Measurements from ENCODE around the gene YEATS4. TPM values are rescaled to one million over a fixed set of nuclear protein-coding genes. Genes with fewer than 3 reads are reported as not detected.

Gene YEATS4
- total RNA-seq, 1 experiment from 2014 or later = 42.6 TPM

DNA sequence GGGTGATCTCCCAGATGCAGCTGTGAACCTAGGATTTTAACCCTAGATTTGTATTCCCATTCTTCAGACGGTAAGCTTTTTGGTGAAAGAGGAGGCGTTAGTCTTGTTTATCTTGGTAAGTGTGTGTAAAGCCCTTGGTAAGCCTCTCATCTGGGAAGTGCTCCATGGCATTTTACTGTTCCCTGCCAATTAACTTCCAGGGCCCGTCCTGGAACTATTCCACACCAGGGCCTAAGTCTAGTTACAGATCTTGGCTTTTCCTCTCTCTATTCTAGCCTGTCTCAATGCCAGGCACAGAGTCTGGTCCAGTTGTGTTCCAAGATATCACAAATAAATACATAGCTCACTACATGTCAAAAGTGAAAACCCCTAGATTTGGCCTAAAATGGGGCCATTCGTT, 42.4 kb downstream of the YEATS4 start:
- POLR2A ChIA-PET = no interaction called here

DNA sequence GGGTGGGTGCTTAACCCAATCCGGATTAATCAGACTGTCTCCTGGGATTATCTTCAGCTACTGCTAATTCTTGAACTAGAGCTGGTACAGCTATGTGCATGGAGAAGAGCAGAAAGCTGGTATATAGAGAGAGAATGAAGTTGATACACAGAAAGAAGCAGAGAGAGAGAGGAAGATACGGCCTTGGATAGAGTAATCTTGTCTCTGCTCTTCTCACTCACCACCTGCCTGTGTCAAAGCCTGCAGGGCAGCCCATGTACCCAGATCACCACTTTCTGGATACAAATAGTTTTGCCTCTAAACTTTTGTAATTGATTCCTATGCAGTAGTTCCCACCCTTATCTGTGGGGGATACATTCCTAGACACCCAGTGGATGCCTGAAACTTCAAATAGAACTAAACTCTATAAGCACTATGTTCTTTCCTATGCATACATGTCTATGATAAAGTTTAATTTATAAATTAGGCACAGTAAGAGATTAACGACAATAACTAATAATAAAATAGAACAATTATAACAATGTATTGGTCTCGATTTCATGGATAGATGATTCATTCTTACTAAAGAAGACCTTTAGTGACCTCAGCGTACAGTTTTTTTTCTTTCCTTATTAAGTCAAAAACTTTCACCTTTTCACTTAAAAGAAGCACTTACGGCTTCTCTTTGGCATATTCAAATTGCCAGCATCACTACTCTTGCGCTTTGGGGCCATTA, 45.5 kb downstream of the YEATS4 start:
- no TSS peak for BruUV-seq (replicated peaks)
- DNase-seq = no peak
- ChIA-PET POLR2A (no interaction called here), CTCF (no interaction called here)
- intact Hi-C loops (cut with micrococcal nuclease; ENCODE audit: unreplicated experiment) = loop anchor here (1.0 kb wide), 1 partner anchor 17 kb away; no protein-coding TSS in a partner anchor
- peaks cover 20% of the 10 kb centered on the region for H3K4me1 Mint-ChIP-seq (ENCODE audit: low read depth, unreplicated experiment)
- no peak for TF ChIP-seq CTCF (IDR thresholded peaks at IDR 0.05; ENCODE audit: insufficient read depth in 1 of 2, low read depth in 1 of 2, low read length in 1 of 2, severe bottlenecking in 1 of 2, unreplicated experiment in 1 of 2)
- no peak overlapping the region for H3K4me3 Mint-ChIP-seq (ENCODE audit: unreplicated experiment)
- Histone ChIP-seq H3K4me3 (ENCODE audit: low read depth, low read length) (no peak overlapping the region), H3K36me3 (ENCODE audit: control insufficient read depth, insufficient read depth, low read length) (no peaks in the 10 kb centered on the region), H3K9me3 (no peaks in the 10 kb centered on the region), H3K4me1 (peaks cover 18% of the 10 kb centered on the region), H3K27me3 (replicated peaks; ENCODE audit: control insufficient read depth, insufficient read depth, low read length) (no peaks in the 10 kb centered on the region)
- no peaks in the 10 kb centered on the region for H3K36me3 Mint-ChIP-seq (ENCODE audit: insufficient read depth, unreplicated experiment)
- no peaks in the 10 kb centered on the region for H3K9me3 Mint-ChIP-seq (ENCODE audit: unreplicated experiment)
- H3K27me3 Mint-ChIP-seq (ENCODE audit: insufficient read depth, unreplicated experiment) = no peaks in the 10 kb centered on the region
- H3K27ac Mint-ChIP-seq (ENCODE audit: unreplicated experiment) = peak overlapping the region; percentile 62

More for the DNA sequence above, 42.4 kb downstream of the YEATS4 start:
- H3K4me1 ChIP-seq = peaks cover 18% of the 10 kb centered on the region
- no peak for TF ChIP-seq CTCF (IDR thresholded peaks at IDR 0.05; ENCODE audit: insufficient read depth in 1 of 2, low read depth in 1 of 2, low read length in 1 of 2, severe bottlenecking in 1 of 2, unreplicated experiment in 1 of 2)
- CTCF ChIA-PET = no interaction called here
- no peak overlapping the region for H3K4me3 ChIP-seq (ENCODE audit: low read depth, low read length)
- no peaks in the 10 kb centered on the region for H3K36me3 Mint-ChIP-seq (ENCODE audit: insufficient read depth, unreplicated experiment)
- peaks cover 20% of the 10 kb centered on the region for H3K4me1 Mint-ChIP-seq (ENCODE audit: low read depth, unreplicated experiment)
- intact Hi-C loops (cut with micrococcal nuclease; ENCODE audit: unreplicated experiment) = no loop called here
- no peaks in the 10 kb centered on the region for H3K27me3 Mint-ChIP-seq (ENCODE audit: insufficient read depth, unreplicated experiment)
- H3K27me3 ChIP-seq (replicated peaks; ENCODE audit: control insufficient read depth, insufficient read depth, low read length) = no peaks in the 10 kb centered on the region
- H3K27ac Mint-ChIP-seq (ENCODE audit: unreplicated experiment) = no peak overlapping the region
- no TSS peak for BruUV-seq (replicated peaks)
- no peak for DNase-seq
- H3K9me3 ChIP-seq = peaks cover 3% of the 10 kb centered on the region
- peaks cover 10% of the 10 kb centered on the region for H3K9me3 Mint-ChIP-seq (ENCODE audit: unreplicated experiment)
- H3K36me3 ChIP-seq (ENCODE audit: control insufficient read depth, insufficient read depth, low read length) = no peaks in the 10 kb centered on the region
- no peak overlapping the region for H3K4me3 Mint-ChIP-seq (ENCODE audit: unreplicated experiment)

GRCh38 chr12:69405566-69405865, 46.0 kb downstream of the YEATS4 start:
- no peaks in the 10 kb centered on the region for H3K27me3 Mint-ChIP-seq (ENCODE audit: insufficient read depth, unreplicated experiment)
- CTCF ChIA-PET = no interaction called here
- H3K4me1 Mint-ChIP-seq (ENCODE audit: low read depth, unreplicated experiment) = peaks cover 20% of the 10 kb centered on the region
- POLR2A ChIA-PET = no interaction called here
- intact Hi-C loops (cut with micrococcal nuclease; ENCODE audit: unreplicated experiment) = loop anchor here (1.0 kb wide), 1 partner anchor 17 kb away; no protein-coding TSS in a partner anchor
- H3K36me3 ChIP-seq (ENCODE audit: control insufficient read depth, insufficient read depth, low read length) = no peaks in the 10 kb centered on the region
- H3K9me3 ChIP-seq = no peaks in the 10 kb centered on the region
- DNase-seq = peak; percentile 46 to 66
- no peaks in the 10 kb centered on the region for H3K27me3 ChIP-seq (replicated peaks; ENCODE audit: control insufficient read depth, insufficient read depth, low read length)
- no peak overlapping the region for H3K4me3 Mint-ChIP-seq (ENCODE audit: unreplicated experiment)
- peak overlapping the region; percentile 62 for H3K27ac Mint-ChIP-seq (ENCODE audit: unreplicated experiment)
- peaks cover 18% of the 10 kb centered on the region for H3K4me1 ChIP-seq
- no TSS peak for BruUV-seq (replicated peaks)
- H3K4me3 ChIP-seq (ENCODE audit: low read depth, low read length) = no peak overlapping the region
- no peak for TF ChIP-seq CTCF (IDR thresholded peaks at IDR 0.05; ENCODE audit: insufficient read depth in 1 of 2, low read depth in 1 of 2, low read length in 1 of 2, severe bottlenecking in 1 of 2, unreplicated experiment in 1 of 2)
- no peaks in the 10 kb centered on the region for H3K36me3 Mint-ChIP-seq (ENCODE audit: insufficient read depth, unreplicated experiment)
- H3K9me3 Mint-ChIP-seq (ENCODE audit: unreplicated experiment) = no peaks in the 10 kb centered on the region

Data from Caco-2 (cell line).